Activated T-cell treated with anti-CD3 and anti-CD28 coated beads for 4 hours (primary cell): ENCODE measurements around the gene CBX1.

Experiments used
- DNase-seq: peaks from one replicate; pipeline ENCODE4 v3.0.0-alpha.2; 2020

The CBX1 gene

GRCh38 chr17:48024149-48025039 is 76.9 kb downstream of the CBX1 start:
- no peak for DNase-seq

GRCh38 chr17:48023400-48024148 is 77.7 kb downstream of the CBX1 start:
- no peak for DNase-seq

GRCh38 chr17:48022901-48023300 is 78.4 kb downstream of the CBX1 start:
- DNase-seq: no peak

- no peak for DNase-seq
Observed at GRCh38 chr17:48021934-48022333, 79.3 kb downstream of the CBX1 start.
